GM12864 (cell line): ENCODE measurements around the gene WNT7B.

Experiments
- DNase-seq: peaks from one replicate; pipeline ENCODE4 v3.0.0-alpha.2; 2011; ENCODE audit warnings: low read depth
- H3K4me3 ChIP-seq: 2 replicates; pipeline ENCODE4 v1.5.1; 2011; ENCODE audit warnings: mild to moderate bottlenecking, low read depth, low read length, control low read depth
- CTCF ChIP-seq: IDR thresholded peaks from 2 replicates; pipeline ENCODE4 v1.5.1; 2011; ENCODE audit warnings: low read depth, mild to moderate bottlenecking, moderate library complexity, low read length, control low read depth, inconsistent platforms; ENCODE audit errors: missing control alignments

WNT7B gene

GRCh38 chr22:45970705-45971407, 6.1 kb downstream of the WNT7B start:
- TF ChIP-seq CTCF: no peak
- no peak overlapping the region for H3K4me3 ChIP-seq
- DNase-seq: no peak

GRCh38 chr22:45969801-45970470, 7.0 kb downstream of the WNT7B start:
- H3K4me3 ChIP-seq: no peak overlapping the region
- DNase-seq: no peak
- TF ChIP-seq CTCF: no peak

GRCh38 chr22:45969414-45969799, 7.6 kb downstream of the WNT7B start:
- no peak for TF ChIP-seq CTCF
- H3K4me3 ChIP-seq: no peak overlapping the region
- no peak for DNase-seq

- H3K4me3 ChIP-seq: no peak overlapping the region
- DNase-seq: no peak
- no peak for TF ChIP-seq CTCF
Observed at GRCh38 chr22:45968751-45969413, 8.1 kb downstream of the WNT7B start.

DNA sequence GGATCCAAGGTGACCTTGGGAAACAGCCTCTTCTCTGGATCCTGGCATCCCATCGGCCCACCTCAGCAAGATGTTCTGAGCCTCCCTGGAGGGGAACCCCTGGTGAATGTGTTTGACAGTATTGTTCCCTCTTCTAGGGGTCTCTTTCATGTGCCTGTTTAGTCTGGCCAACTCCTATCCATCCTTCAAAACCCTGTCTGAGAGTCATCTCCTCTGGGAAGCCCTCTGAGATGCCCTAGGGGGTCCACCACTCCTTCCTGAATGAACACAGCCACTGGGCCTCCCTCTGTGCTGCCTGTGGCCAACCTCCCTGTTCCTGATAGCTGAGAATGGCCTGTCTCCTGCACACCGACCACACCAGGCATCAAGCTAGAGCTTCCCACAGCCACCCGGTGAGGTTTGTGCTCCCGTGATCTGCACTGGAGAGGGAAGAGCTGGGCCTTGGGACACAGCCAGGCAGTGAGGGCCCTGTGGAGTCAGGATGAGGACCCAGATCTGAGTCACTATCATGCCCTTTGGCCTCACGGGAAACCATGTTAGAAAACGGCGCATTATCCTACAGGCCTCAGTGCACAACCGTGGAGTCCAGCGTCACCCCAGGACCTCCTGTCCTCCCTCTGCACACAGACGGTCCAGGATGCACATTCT, 8.8 kb downstream of the WNT7B start:
- no peak for DNase-seq
- no peak for TF ChIP-seq CTCF
- no peak overlapping the region for H3K4me3 ChIP-seq

DNA sequence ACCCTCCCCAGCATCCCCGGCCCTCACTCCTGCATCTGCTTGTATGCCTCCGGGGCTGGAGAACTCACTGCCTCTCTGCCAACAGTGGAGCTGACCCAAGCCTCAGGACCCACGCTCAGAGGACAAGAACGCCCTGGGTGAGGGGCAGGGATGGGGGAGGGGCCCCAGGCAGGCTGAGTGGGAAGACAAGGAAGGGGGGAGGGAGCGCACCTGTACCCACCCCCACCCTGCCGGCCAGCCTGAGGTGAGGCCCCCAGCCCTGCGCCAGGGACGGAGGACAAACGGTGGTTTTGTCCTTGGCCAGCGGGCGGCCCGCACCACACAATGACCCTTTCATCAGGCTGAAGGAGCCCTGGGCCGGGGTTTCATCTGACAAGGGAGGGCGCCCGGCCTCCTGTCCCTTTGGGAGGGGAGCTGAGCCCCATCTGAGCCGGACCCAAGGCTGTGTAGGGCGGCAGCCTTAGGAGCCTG, 10.0 kb downstream of the WNT7B start:
- no peak for DNase-seq
- TF ChIP-seq CTCF: no peak
- H3K4me3 ChIP-seq: no peak overlapping the region
